NCI-H69 (cell line): ENCODE data around the gene PAK2.
"Not testable (repeated sequence)": the region's sequence is repeated elsewhere in the genome, so short reads cannot be mapped to it uniquely, and the experiment has no call there.

Experiments used
- DNase-seq: peaks from one replicate; lab custom pipeline; 2025; lab: John Stamatoyannopoulos, UW

PAK2 gene

DNA sequence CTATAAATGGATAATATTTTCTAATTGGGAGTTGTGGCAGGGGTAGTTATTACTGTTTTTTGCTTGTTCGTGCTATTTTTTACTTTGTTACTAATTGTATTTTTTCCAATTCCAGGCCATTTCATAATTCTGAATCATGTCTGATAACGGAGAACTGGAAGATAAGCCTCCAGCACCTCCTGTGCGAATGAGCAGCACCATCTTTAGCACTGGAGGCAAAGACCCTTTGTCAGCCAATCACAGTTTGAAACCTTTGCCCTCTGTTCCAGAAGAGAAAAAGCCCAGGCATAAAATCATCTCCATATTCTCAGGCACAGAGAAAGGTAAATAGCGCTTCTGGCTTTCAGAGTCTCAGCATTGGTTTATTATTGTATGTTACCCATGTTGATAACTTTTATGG, 42.9 kb downstream of the PAK2 start:
- DNase-seq = no peak

DNA sequence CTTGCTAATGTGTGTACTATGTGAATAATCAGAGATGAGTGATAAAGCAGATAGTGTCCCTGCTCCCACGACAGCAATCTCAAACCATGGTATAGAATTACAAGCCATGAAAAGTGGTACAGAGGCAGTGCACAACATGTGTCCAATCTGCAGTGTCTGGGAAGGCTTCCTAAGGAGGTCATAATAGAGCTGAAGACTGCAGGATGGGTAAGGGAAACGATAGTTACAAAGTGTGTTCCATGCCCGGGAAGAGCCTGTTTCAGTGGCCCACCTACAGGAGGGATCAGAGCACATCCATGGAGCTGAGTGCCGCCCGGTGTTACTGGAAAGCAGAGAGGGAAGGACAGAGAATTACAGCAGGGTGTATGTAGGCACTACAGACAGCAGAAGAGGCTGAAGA, 48.9 kb downstream of the PAK2 start:
- DNase-seq = peak; percentile 10

DNA sequence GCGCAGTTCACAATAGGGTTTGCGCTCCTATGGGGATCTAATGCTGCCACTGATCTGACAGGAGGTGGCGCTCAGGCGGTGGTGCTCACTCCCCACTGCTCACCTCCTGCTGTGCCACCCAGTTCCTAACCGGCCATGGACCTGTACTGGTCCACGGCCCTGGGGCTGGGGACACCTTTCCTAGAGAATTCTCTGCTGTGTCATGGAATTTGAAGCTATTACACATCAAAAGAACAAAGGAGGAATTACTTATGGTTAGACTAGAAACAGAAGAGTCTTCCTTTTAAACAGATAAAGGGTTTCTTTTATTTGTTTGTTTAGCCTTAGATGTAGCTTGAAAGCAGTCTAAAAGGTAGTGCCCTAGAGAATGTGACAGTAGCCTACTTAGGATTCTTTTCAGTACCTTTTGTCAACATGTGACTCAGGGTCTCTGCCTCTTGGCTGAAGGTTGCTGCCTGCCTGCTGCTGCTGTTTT, 50.3 kb downstream of the PAK2 start:
- DNase-seq = no peak

DNA sequence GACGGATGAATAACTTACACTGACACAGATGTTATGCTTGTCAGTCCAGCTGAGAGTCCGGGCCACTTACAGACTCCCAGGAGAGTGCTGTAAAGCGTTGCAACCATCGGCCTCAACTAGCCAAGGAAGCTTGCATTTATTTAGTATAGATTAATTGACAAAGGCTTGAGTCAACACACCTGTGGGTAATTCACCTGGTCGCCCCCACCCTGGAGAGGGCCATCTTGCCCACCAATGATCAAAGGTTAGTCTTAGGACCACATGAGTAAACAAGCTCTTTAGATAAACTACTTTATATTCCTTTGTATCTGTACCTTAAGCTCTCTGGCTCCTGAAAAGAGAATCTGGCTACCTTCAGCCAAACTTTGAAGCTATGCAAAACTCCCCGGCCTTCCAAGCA, 51.0 kb downstream of the PAK2 start:
- no peak for DNase-seq

DNA sequence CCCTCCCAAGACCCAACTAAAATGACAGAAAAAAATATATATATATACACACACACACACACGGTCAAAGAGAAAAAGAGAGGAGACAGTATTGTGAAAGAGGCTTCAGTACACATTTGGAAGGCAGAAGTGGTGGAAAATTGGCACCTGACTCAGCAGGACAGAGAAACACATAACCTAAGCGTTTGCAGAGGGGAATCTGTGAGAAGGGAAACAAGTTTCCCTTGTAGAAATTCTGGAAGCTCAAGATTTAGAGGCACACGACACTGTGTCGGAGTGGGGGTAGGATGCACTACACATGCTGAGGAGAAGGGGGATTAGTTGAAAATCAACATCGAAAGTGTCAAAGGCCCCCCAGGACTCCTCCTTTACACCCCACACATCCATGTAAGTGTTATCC, 53.1 kb downstream of the PAK2 start:
- DNase-seq = no peak

DNA sequence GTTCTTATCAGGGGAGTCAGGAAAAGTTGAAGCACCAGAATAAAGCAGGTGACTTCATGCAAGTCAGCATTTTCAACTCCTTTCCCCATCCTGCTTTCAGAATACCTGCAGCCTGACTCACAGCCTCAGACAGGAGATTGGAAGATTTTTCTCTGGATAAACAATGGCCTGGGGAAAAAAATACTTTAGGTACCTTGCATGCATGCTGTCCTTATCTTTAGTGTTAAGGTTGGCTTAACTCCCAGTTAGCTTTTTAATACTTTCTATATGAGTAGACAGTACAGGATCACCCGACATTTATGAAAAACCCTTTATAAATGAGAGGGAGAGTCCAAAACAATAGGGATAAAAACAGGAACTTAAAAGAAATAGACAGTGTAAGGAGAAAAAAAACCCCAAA, 53.6 kb downstream of the PAK2 start:
- DNase-seq = no peak

DNA sequence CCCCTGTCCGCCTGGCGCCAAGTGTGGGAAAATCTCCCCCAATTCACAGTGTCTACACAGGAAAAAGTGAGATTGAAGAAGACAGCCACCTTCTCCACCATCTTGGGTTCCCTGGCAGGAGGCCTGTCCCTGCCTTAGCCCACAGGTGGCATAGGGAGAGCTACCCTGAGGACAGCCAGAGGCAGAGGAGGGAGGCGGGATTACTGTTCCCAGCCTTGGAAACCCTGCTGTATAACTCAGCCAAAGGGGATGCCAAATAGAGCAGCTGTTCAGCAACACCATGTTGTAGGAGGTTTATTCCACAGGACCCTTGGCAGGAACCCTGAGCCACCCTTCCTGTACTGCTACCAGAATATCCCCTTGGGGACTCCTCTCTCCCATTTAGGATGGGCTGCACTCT, 54.8 kb downstream of the PAK2 start:
- no peak for DNase-seq

DNA sequence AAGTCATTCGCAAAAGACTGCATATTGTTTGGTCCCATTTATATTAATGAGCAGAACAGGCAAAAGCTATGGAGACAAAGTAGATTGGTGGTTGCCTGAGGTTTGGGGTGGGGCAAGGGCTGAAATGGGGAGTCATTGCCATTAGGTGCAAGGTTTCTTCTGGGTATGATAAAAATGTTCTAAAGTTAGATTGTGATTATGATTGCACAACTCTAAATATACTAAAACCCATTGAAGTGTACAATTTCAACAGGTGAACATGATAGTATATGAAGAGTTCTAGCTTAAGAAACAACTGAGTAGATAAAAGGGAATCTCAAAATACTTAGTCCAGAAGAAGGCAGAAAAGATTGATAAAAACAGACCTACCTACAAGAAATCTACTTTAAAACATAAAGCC, 56.7 kb downstream of the PAK2 start:
- DNase-seq = no peak

DNA sequence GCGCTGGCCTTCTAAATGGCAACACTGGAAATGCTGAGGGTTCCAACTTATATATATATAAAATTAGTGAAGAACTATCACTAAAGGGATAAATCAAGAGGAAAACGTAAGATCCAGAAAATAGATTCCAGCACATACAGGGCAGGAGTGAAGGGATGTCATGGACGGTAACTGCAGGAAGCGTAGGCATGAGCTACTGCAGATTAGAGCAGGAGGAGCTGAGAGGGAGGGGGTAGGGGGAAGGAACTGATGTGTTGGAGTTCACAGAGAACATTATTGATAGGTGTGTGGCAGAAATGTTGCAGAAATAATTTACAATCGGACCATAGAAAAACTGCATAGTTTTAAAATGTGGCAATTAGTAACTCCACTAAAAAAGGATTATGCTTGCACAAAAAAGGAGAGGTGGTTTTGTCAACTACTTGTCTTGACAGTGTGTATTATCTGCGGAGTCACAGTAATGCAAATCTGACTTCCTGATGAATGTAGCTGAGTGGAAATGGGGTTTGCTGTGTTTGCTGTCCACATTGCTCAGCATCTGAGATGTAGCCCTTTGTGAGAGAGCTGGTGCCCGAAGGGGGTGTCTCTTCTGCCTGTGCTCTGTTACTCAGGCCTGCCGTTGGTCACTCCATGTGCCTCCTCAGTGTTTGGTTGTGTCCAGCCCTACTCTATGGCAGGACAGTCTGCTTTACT, 61.2 kb downstream of the PAK2 start:
- DNase-seq = no peak

DNA sequence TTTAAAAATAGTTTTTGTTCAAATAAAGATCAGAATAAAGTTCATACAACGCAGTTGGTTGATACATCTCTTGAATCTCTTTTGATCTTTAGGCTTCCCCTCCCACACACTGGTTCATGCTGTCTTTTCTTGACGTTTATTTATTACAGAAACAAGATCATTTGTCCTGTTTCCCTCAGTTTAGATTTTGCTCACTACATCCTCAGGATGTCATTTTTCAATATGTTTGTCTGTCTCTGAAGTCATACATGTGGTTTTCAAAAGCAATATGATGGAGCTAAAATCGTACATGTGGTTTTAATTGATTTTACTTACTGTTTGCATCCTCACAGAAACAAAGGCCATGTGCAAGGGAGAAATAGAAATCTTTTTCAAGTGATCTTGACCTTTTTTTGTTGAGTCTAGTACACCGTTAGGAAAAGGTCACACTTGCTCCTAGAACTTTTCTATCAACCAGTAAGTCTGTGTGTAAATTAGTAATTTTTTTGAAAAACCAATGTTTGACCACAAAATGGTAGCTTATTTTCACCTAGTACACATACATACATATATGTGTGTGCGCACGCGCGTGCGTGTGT, 64.3 kb downstream of the PAK2 start:
- no peak for DNase-seq

DNA sequence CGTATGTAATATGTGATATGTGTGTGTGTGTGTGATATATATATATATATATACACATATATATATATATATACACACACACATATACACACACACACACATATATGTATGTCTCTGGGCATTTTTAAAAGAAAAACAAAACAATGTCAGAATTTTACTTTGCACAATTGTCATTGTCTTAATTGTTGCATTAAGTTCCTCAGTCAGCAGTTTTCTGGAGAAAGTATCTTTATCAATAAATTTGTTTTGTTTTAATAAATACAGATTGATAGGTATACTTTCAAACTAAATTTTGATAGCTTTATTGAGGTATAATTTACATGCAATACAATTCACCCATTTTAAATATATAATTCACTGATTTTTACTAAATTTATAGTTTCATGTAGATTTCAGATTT, 65.1 kb downstream of the PAK2 start:
- no peak for DNase-seq

DNA sequence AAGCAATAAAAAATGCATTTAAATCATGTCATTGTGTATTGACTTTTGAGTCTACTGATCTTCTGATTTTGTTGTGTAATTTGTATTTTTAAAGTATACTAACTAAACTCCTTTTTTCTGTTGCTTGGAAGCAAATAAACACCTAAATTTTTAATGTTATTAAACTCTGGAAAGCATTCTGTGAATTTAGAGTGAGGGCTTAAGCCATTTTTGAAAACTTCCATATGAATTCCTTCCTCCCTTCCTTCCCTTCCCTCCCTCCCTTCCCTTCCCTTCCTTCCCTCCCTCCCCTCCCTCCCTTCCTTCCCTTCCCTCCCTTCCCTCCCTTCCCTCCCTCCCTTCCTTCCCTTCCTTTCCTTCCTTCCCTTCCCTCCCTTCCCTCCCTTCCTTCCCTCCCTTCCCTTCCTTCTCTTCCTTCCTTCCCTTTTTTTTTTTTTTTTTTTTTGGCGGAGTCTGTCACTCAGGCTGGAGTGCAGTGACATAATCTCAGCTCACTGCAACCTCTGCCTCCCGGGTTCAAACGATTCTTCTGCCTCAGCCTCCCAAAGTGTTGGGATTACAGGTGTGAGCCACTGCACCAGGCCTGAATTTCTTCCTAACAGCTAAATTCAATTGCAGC, 71.4 kb downstream of the PAK2 start:
- DNase-seq = peak; percentile 23

DNA sequence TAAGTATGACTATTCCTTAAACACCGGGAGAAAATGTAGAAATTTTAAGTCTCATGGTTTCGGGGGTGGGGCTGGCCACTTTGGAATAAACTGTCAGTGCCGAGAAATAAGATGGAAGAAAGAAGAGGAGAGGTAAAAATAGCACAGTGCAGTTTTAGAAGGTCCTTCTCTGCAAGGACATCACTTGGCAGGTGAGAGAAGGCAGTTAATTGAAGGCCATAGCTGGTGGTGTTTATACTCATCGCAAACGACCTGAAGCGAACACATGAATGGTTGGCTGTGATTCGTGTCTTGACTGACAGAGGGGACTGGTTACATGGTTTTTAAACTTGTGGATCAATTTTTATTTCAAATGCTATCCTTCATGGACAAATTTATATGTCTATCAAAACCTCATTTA, 73.2 kb downstream of the PAK2 start:
- no peak for DNase-seq

DNA sequence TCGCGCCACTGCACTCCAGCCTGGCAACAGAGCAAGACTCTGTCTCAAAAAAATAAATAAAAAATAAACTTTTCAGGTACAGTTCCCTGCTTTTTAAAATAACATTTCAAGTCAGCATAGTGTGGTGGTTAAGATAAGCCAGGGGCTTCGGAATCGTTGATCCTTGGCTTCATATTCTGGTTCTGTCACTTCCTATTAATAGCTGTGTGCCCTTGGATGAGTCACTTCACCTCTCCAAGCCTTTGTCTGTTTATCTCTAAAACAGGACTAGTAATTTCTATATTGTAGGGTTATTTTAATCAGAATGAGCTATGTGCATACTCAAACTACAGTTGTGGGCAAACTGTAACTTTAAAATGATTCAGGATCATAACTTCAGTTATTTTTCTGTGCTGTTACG, 74.2 kb downstream of the PAK2 start:
- no peak for DNase-seq

DNA sequence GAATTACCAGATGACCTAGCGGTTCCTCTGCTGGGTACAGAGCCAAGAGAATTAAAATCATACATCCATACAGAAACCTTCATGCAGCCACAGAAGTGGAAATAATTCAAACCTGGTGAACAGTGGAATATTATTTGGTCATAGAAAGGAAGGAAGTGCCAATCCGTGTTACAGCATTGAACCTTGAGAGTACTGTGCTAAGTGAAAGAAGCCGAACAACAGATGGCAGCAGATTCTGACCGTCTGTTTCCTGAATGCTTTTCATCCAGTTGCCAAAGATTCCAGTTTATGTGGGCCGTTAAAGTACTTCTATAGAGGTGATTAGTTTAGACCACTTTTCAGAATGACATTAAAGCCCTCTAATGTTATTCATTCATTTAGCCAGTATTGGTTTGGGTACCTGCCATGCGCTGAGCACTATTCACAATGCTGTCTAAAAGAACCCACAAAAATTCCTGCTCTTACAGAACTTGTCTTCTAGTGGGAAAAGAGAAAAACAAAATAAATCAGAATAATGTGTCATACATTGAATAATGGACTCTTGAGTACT, 82.2 kb downstream of the PAK2 start:
- DNase-seq = no peak

DNA sequence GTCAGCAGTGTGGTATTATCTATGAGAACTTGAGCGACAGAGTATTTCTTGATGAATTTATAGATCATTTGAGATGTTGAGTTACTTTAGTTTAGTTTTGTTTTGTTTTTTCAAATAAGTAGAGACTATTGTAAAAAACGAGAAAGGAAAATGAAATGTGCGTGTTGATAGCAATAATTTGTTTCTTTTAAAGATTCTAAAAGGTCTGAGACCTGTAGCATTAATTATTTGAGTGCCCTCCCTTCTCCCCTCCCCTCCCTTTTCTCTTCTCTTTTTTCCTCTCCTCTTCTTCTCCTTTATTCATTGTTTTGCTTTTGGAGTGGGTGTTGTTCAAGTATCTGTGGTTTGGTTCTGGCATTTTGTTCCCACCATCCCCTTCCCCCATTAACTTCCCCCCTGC, 90.0 kb downstream of the PAK2 start:
- not testable (repeated sequence) for DNase-seq

DNA sequence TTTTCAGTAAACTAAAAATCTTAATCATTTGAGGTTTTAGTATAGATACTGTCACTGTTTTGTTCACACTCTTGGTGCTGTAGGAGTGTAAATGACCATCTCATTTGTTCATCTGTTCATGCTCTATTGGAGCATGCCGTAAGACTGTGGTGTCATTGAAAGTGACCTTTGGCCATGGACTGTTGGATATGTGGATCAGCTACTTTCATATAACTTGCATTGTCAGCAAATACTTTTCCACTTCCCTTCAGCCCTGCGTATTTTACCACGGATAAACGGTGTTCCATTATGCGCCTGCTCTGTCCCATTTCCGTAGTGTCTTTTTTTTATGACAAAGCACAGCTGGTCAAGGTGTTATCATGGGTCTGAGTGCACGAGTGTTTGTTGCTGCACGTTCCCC, 95.4 kb downstream of the PAK2 start:
- DNase-seq = no peak

DNA sequence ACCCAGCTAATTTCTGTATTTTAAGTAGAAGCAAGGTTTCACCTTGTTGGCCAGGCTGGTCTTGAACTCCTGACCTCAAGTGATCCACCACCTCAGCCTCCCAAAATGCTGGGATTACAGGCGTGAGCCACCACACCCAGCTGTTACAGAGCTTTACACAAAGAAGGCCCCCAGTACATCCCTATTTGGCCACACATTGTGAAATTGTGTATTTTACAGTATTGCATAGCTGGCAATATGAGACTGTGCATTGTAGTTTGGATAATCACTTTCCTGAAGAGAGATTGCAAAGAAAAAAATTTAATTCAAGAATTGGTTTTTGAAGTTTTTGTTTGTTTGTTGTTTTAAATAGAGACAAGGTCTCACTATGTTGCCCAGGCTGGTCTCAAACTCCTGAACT, 97.0 kb downstream of the PAK2 start:
- DNase-seq = not testable (repeated sequence)

DNA sequence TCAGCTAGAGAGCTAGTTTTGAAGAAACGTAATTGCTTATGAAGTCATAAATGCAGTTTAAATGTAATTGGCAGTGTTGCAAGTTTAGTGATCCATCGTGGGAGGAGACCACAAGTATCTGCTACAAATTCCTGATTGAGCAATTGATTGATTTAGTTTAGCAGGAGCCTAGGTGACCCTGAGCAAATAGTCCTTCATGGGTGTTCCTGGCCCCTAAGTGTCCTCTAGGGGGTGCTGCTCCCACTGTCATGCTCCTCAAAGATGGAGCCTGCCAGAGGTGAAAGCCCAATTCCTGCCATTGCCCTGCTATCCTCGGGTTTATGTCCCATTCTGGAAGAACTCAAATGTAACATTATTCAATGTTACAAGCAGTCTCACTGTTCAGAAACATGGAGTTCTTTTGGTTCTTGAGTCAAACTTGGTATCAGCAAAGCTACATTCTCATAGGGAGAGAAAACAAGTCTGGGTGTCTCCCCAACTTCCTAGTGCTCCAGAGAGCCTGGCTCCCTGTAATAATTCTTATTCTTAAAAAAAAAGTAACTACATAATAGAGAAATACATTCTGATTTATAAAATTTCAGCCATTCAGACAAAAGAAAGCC, 98.3 kb downstream of the PAK2 start:
- DNase-seq = peak; percentile 69

DNA sequence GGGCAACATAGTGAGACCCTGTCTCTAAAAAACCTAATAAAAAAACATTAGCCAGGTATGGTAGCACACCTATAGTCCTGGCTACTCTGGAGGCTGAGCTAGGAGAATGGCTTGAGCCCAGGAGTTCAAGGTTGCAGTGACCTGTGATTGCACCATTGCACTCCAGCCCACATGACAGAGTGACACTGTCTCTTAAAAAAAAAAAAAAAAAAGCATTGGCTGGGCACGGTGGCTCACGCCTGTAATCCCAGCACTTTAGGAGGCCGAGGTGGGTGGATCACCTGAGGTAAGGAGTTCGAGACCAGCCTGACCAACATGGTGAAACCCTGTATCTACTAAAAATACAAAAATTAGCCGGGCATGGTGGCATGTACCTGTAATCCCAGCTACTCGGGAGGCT, 99.7 kb downstream of the PAK2 start:
- not testable (repeated sequence) for DNase-seq

DNA sequence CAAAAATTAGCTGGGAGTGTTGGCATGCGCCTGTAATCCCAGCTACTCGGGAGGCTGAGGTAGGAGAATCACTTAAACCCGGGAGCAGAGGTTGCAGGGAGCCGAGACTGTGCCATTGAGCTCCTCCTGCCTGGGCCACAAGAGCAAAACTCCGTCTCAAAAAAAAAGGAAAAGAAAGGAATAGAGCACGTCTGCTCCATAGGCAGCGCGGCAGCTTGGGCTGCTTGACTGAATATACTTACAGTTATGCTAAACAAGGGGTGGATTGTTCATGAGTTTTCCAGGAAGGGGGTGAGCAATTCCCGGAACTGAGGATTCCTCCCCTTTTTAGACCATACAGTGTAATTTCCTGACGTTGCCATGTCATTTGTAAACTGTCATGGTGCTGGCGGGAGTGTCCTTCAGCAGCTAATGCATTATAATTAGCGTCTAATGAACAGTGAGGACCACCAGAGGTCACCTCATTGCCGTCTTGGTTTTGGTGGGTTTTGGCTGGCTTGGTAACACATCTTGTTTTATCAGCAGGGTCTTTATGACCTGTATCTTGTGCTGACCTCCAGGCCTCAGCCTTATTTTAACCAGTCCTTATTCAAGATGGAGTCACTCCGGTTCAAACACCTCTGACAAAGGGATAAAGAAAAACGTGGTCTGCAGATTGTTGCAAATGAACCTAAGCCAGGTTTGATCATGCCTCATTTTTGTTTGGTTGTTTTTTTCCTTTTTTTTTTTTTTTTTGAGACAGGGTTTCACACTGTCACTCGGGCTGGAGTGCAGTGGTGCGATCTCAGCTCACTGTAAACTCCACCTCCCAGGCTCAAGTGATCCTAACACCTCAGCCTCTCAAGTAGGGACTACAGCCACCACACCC, 103.1 kb downstream of the PAK2 start:
- DNase-seq = no peak
